HG02852 (cell line): Measurements from ENCODE around the gene CD2AP.

Experiments used
- ATAC-seq: cut with Tn5 transposase; IDR thresholded peaks from one replicate; pipeline ENCODE4 v1.9.1; 2021; ENCODE audit warnings: mild to moderate bottlenecking, moderate library complexity; ENCODE audit not compliant: unreplicated experiment

The CD2AP gene

DNA sequence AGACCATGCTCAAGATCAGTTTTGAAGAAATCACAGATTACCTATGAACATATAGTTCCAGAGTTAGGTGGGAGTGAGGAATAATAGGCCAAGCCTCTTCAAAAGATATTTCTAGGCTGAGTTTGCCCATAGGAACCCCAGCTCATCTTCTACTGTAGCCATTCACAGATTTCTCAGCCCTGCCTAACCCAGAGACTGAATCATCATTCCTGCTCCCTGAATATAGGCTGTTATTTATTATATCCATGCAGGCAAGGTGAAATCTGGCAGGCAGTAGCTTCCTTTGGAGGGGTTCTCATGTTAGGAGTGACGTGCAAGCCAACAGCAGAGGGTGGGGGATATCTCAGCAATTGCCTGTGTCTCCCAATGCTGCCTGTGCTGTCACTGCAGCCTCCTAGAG lies 195.2 kb downstream of the CD2AP start:
- no peak for ATAC-seq

DNA sequence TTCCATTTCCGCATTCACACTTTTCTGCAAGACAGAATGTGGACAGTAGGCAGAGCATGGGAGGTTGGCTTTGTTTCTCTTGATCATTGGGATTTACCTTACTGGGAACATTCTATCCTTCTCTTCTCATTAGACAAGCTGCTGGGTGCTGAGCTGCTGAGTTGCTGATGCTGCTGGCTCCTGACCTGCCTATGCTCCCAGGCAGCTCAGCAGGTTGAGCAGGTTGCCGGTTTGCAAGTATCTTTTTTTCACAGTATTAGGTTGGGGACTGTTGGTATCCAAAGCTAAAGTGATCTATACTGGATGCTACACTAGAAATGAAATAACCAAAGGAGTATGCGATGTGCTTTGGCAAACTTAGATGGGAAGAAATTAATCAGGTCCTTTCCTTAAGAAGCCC lies 197.1 kb downstream of the CD2AP start:
- ATAC-seq: no peak
